ENCODE data around the gene CHMP4B.

The CHMP4B gene

DNA sequence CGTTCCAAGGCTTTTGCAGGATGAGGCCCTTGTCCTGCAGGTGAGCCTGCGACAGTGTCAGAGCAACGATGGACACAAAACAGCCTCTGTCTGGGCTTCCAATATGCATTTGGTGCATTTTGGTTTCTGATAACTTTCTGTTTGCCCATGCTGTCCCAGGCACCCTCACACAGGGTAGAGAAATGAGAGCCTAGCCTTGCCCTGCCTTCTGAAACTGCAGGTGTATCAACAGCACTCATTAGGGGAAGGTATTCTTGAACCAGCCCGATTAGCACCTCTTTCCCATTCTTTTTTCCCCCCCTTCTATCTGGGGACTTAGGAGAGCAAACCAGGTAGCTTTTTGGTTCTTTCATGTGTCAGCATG lies 30.3 kb downstream of the CHMP4B start:
- no peak for DNase-seq

DNA sequence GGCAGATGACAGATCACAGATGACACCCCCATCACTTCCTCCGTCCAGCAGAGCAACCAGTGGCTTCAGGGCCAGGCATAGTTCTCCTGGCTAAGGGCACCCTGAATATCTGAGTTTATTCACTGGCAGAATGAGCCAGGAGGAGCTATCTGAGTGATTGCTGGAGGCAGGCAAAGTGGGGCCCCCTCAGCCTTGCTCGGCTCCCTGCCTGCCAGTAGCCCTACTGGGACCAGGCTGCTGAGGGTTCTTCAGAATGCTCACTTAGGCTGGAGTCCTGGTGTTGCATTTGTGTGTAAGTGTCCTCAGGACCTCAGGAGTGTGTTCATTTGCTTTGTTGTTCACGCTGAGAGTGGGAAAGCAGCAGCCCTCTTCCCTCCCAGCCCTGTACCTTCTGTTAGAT lies 31.2 kb downstream of the CHMP4B start:
- DNase-seq = no peak

DNA sequence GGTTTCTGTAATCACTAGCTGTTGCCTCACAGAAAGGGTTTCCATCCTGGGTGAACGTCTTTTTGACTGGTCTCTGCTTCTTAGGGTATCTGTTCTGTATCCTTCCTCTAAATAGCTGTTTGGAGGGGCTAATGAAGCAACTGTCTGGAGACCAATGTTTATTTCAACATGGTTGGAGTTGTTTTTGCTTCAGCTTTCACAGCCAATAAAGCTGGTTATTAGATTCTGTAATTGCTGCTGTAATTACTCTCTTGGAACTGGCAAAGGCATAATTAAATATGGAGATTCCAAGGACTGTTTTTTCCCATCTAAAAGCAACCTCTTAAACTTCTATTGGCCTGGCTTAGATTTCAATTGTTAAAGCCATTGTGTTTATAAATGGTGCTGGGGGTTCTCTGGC lies 31.9 kb downstream of the CHMP4B start:
- no peak for DNase-seq

GRCh38 chr20:33843854-33844253 lies 32.7 kb downstream of the CHMP4B start:
- DNase-seq = no peak

- DNase-seq = no peak
These were observed 35.3 kb downstream of the CHMP4B start for GRCh38 chr20:33846291-33846935.

GRCh38 chr20:33847006-33847405 lies 35.9 kb downstream of the CHMP4B start:
- no peak for DNase-seq

- DNase-seq = no peak
These were observed 37.2 kb downstream of the CHMP4B start for GRCh38 chr20:33848391-33848790.

- no peak for DNase-seq
These were observed 39.0 kb downstream of the CHMP4B start for GRCh38 chr20:33850159-33850558.

DNA sequence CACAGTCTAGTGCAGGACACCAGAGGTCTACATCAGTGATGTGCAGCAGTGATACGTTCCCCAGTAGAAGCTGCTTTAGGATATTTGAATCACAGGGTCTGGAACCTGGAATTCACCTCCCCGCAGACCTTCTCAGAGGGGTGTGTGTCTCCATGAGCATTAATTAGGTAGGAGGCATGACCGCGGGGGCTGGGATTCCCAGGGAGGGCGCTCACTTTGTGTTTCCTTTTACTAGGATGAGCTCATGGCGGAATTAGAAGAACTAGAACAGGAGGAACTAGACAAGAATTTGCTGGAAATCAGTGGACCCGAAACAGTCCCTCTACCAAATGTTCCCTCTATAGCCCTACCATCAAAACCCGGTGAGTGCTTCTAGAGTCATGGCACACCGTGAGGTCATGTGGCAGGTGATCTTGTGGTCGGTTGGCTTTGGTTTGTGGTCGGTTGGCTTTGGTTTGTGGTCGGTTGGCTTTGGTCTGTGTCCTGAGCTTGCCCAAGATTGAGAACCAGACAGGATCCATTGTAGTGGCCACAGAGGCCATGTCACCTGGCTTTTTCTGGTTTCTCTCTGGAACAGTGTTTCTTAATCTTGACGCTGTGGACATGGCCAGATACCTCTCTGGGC lies 40.8 kb downstream of the CHMP4B start:
- DNase-seq = no peak

GRCh38 chr20:33852626-33853506 lies 41.7 kb downstream of the CHMP4B start:
- DNase-seq = no peak

GRCh38 chr20:33853507-33853813 lies 42.3 kb downstream of the CHMP4B start:
- peak; percentile 2 for DNase-seq

DNA sequence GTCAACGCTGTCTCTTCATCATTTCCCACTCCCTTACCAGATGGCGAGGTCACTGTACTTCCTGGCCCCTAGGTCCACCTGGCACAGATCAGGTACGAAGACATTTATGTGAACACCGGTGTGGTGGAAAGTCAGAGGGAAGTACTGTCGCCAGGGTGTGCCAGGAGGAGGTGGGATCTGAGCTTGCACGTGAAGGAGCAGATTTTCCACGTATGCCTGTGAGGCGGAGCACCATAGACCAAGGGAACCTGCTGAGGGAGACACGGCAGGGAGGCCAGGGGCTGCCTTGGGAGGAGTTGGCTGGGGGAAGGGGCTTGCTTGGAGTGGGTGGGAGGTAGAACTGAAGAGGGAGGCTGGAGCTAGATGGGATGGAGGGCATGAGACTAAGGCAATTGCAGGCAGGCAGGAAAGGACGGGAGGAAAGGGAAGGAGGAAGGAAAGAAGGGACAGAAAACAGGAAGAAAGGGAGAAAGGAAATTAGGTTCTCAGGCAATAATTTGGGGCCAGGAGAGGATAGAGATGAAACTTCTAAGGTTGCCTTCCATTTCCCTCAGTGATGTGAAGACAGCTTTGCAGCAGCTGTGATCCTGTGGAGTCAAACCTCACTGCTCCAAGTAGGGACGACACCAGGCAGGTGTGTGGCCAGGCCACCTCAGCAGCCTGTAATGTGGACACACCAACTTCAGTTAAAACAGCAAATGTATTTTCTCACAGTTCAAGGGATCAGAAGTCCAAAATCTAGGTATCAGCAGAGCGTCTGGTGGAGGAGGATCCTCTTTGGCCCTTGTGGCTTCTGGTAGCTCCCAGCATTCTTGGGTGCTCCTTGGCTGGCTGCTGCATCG lies 46.8 kb downstream of the CHMP4B start:
- no peak for DNase-seq

DNA sequence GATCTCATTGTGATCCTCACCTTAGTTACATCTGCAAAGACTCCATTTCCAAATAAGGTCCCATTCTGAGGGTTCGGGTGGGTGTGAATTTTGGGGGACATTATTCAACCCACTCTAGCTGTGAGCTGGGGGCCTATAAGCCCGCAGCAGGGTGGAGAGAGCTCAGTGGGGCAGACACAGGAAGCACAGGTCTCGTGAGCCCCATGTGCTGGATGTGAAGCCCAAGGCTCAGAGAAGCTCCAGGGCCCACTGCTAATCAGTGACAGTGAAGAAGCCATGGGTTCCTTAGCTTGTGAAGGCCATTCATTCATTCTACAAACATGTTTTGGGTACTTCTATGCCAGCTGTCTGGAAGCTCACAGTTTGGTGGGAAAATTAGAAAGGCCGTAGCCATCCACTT lies 47.5 kb downstream of the CHMP4B start:
- DNase-seq = no peak

GRCh38 chr20:33859157-33859695 lies 48.1 kb downstream of the CHMP4B start:
- peak; percentile 15 for DNase-seq

GRCh38 chr20:33859751-33860150 lies 48.6 kb downstream of the CHMP4B start:
- DNase-seq = no peak

- no peak for DNase-seq
These were observed 50.3 kb downstream of the CHMP4B start for GRCh38 chr20:33861458-33861857.

- DNase-seq = peak; percentile 36
These were observed 51.7 kb downstream of the CHMP4B start for GRCh38 chr20:33862709-33863403.

DNA sequence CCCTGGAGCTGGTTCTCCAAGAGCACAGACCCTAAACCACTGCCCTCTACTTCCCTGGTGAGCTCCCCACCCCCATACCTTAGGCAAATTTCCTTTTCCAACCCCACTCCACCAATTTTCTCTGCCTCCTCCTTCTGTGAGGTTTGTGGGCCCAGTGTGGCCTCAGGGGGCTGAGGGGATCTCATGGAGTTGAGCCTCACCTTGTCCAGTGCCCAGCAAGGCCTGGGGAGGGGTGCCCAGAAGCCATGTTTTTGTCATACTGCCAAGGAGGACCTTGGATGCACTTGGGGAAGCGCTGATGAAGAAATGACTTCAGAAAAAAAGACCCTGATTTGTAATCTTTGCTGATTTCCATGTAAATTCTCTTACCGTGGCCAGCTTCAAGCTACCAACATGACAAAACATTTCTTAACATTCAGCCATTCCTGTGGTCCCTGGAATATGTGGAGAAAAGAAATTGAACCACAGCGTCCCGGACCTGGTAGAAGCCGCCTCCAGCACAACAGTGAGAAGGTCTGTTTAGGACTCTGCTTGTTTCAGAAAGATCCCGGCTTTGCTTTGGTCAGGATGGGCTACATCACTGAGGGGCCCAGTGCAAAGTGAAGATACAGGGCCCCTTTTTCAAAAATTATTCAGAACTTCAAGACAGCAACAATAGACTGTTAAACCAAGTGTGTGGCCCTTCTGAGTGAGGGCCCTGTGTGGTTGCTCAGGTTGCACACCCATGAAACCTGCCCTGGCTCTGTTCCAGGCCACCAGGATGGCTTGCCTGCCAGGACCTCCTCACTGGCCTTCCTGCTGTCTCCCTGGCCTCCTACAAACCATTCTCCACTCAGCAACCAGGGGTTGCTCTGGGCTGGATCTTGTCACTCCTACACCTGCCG lies 52.5 kb downstream of the CHMP4B start:
- DNase-seq = no peak

DNA sequence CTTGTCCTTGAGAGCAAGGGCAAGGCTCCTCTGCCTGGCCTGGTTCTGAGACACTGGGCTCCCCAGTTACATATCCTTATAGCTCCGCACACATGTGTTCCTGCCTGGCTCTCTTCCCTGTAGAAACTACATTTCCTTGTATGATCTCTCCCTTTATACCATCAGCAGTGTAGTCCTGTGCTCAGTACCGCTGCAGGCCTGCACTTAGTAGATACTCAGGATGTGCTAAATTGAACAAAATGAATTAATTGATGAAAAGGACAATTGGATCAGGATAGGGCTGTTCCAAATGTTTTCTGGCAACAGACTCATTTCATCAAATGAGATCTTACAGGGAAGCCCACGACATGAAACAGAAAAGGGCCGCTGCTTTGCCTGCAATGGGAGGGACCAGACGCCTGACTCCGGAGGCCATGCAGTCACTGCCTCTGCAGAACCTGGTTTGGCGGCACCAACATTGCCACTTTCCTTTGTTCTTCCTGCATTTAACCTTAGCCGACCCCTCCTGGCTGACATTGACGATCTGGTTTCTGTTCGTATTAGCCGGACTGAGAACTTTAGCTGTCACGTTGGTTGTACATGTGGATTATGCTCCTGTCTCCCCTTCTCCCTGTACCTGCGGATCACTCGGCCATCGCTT lies 53.3 kb downstream of the CHMP4B start:
- DNase-seq = no peak

- no peak for DNase-seq
These were observed 54.7 kb downstream of the CHMP4B start for GRCh38 chr20:33865761-33866370.

Measured in T-helper 9 cell (primary cell).